ENCODE results near the gene OR1A1. TPM values are rescaled to one million over a fixed set of nuclear protein-coding genes. Genes with fewer than 3 reads are reported as not detected.
A peak's percentile ranks its signal among the peaks of the same experiment; 100 is the strongest.
"Not testable (repeated sequence)": the region's sequence is repeated elsewhere in the genome, so short reads cannot be mapped to it uniquely, and the experiment has no call there.

The OR1A1 gene
- total and polyA plus RNA-seq, 2 donors from 2014 or later: not detected

GRCh38 chr17:3221850-3222249 is 14.4 kb downstream of the OR1A1 start:
- FAIRE-seq: no peak
- no peaks in the 10 kb centered on the region for H3K27me3 ChIP-seq (ENCODE audit: control insufficient read depth, insufficient read depth, low read length)
- H3K27ac ChIP-seq (ENCODE audit: low read depth in 2 of 2, low read length in 2 of 2): no peak overlapping the region
- intact Hi-C loops (cut with DNase I): no loop called here
- no peak for DNase-seq
- no peaks in the 10 kb centered on the region for H3K4me1 ChIP-seq (ENCODE audit: control insufficient read depth in 2 of 3, insufficient read depth in 2 of 3, low read depth in 1 of 3, low read length in 3 of 3)
- TF ChIP-seq, protein P1, sequence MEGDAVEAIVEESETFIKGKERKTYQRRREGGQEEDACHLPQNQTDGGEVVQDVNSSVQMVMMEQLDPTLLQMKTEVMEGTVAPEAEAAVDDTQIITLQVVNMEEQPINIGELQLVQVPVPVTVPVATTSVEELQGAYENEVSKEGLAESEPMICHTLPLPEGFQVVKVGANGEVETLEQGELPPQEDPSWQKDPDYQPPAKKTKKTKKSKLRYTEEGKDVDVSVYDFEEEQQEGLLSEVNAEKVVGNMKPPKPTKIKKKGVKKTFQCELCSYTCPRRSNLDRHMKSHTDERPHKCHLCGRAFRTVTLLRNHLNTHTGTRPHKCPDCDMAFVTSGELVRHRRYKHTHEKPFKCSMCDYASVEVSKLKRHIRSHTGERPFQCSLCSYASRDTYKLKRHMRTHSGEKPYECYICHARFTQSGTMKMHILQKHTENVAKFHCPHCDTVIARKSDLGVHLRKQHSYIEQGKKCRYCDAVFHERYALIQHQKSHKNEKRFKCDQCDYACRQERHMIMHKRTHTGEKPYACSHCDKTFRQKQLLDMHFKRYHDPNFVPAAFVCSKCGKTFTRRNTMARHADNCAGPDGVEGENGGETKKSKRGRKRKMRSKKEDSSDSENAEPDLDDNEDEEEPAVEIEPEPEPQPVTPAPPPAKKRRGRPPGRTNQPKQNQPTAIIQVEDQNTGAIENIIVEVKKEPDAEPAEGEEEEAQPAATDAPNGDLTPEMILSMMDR (IDR thresholded peaks at IDR 0.05; ENCODE audit: borderline replicate concordance, extremely low read depth, insufficient read depth): no peak
- no peak overlapping the region for H3K9ac ChIP-seq (ENCODE audit: low read length in 3 of 3)
- peaks cover 0 to 3% (median 0%) of the 10 kb centered on the region in 3 donors for H3K9me3 ChIP-seq (ENCODE audit: control insufficient read depth in 2 of 3, insufficient read depth in 1 of 3, low read length in 3 of 3)
- H3K4me3 ChIP-seq (ENCODE audit: low read length in 3 of 3): no peak overlapping the region
- H3K36me3 ChIP-seq (ENCODE audit: control insufficient read depth in 2 of 3, insufficient read depth in 3 of 3, low read length in 3 of 3): no peaks in the 10 kb centered on the region

DNA sequence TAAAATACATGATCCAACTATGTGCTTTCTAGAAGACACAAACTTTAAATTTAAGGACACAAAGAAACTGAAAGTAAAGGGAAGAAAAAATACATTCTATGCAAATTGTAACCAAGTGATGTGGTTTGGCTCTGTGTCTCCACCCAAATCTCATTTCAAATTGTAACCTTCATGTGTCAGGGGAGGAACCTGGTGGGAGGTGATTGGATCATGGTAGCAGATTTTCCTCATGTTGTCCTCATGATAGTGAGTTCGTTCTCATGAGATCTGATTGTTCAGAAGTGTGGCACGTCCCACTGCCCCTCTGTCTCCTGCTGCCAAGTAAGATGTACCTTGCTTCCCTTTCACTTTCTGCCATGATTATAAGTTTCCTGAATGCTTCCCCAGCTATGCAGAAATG is 15.0 kb downstream of the OR1A1 start:
- intact Hi-C loops (cut with DNase I): no loop called here
- DNase-seq (no peak), FAIRE-seq (no peak)
- Histone ChIP-seq H3K27ac (ENCODE audit: low read depth in 2 of 2, low read length in 2 of 2) (no peak overlapping the region), H3K27me3 (ENCODE audit: control insufficient read depth, insufficient read depth, low read length) (no peaks in the 10 kb centered on the region), H3K4me1 (ENCODE audit: control insufficient read depth in 2 of 3, insufficient read depth in 2 of 3, low read depth in 1 of 3, low read length in 3 of 3) (no peaks in the 10 kb centered on the region), H3K4me3 (ENCODE audit: low read length in 3 of 3) (no peak overlapping the region), H3K36me3 (ENCODE audit: control insufficient read depth in 2 of 3, insufficient read depth in 3 of 3, low read length in 3 of 3) (no peaks in the 10 kb centered on the region), H3K9me3 (ENCODE audit: control insufficient read depth in 2 of 3, insufficient read depth in 1 of 3, low read length in 3 of 3) (no peaks in the 10 kb centered on the region), H3K9ac (ENCODE audit: low read length in 3 of 3) (no peak overlapping the region)
- TF ChIP-seq, protein P1 (IDR thresholded peaks at IDR 0.05; ENCODE audit: borderline replicate concordance, extremely low read depth, insufficient read depth): no peak

GRCh38 chr17:3224721-3225352 is 17.4 kb downstream of the OR1A1 start:
- H3K4me3 ChIP-seq (ENCODE audit: low read length in 3 of 3); H3K9ac ChIP-seq (ENCODE audit: low read length in 3 of 3); H3K9me3 ChIP-seq (ENCODE audit: control insufficient read depth in 2 of 3, insufficient read depth in 1 of 3, low read length in 3 of 3); intact Hi-C loops (cut with DNase I); H3K4me1 ChIP-seq (ENCODE audit: control insufficient read depth in 2 of 3, insufficient read depth in 2 of 3, low read depth in 1 of 3, low read length in 3 of 3); H3K27me3 ChIP-seq (ENCODE audit: control insufficient read depth, insufficient read depth, low read length); DNase-seq; H3K36me3 ChIP-seq (ENCODE audit: control insufficient read depth in 2 of 3, insufficient read depth in 3 of 3, low read length in 3 of 3); FAIRE-seq; H3K27ac ChIP-seq (ENCODE audit: low read depth in 2 of 2, low read length in 2 of 2): not testable (repeated sequence)

GRCh38 chr17:3232300-3232699 is 24.8 kb downstream of the OR1A1 start:
- FAIRE-seq; H3K4me3 ChIP-seq (ENCODE audit: low read length in 3 of 3); H3K4me1 ChIP-seq (ENCODE audit: control insufficient read depth in 2 of 3, insufficient read depth in 2 of 3, low read depth in 1 of 3, low read length in 3 of 3); intact Hi-C loops (cut with DNase I); H3K9ac ChIP-seq (ENCODE audit: low read length in 3 of 3); H3K36me3 ChIP-seq (ENCODE audit: control insufficient read depth in 2 of 3, insufficient read depth in 3 of 3, low read length in 3 of 3); DNase-seq; H3K27ac ChIP-seq (ENCODE audit: low read depth in 2 of 2, low read length in 2 of 2); H3K27me3 ChIP-seq (ENCODE audit: control insufficient read depth, insufficient read depth, low read length); H3K9me3 ChIP-seq (ENCODE audit: control insufficient read depth in 2 of 3, insufficient read depth in 1 of 3, low read length in 3 of 3): not testable (repeated sequence)

DNA sequence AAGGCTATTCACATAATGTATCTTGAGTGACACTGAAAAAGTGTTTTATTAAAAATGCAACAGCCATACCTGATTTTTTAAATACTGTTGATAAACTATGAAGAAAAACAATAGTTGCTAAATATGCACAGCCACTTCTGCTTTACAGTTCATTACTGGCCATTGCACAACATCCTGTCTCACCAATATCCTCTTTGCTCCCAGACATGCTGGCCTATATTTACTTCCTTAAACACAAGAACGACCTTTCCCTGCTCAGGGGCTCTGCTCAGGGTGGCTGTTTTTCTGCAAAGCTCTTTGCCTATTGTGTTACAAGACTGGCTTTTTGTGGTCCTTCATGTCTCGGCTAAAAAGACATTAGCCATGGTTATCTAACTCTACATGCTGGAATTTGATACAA is 31.2 kb downstream of the OR1A1 start:
- FAIRE-seq; H3K27me3 ChIP-seq (ENCODE audit: control insufficient read depth, insufficient read depth, low read length); H3K9ac ChIP-seq (ENCODE audit: low read length in 3 of 3); H3K4me3 ChIP-seq (ENCODE audit: low read length in 3 of 3); intact Hi-C loops (cut with DNase I); H3K27ac ChIP-seq (ENCODE audit: low read depth in 2 of 2, low read length in 2 of 2); H3K4me1 ChIP-seq (ENCODE audit: control insufficient read depth in 2 of 3, insufficient read depth in 2 of 3, low read depth in 1 of 3, low read length in 3 of 3); H3K36me3 ChIP-seq (ENCODE audit: control insufficient read depth in 2 of 3, insufficient read depth in 3 of 3, low read length in 3 of 3); DNase-seq; H3K9me3 ChIP-seq (ENCODE audit: control insufficient read depth in 2 of 3, insufficient read depth in 1 of 3, low read length in 3 of 3): not testable (repeated sequence)

GRCh38 chr17:3241044-3241443 is 33.6 kb downstream of the OR1A1 start:
- H3K36me3 ChIP-seq (ENCODE audit: control insufficient read depth in 2 of 3, insufficient read depth in 3 of 3, low read length in 3 of 3); FAIRE-seq; H3K4me1 ChIP-seq (ENCODE audit: control insufficient read depth in 2 of 3, insufficient read depth in 2 of 3, low read depth in 1 of 3, low read length in 3 of 3); H3K27me3 ChIP-seq (ENCODE audit: control insufficient read depth, insufficient read depth, low read length); H3K4me3 ChIP-seq (ENCODE audit: low read length in 3 of 3); intact Hi-C loops (cut with DNase I); H3K9ac ChIP-seq (ENCODE audit: low read length in 3 of 3); H3K27ac ChIP-seq (ENCODE audit: low read depth in 2 of 2, low read length in 2 of 2); DNase-seq; H3K9me3 ChIP-seq (ENCODE audit: control insufficient read depth in 2 of 3, insufficient read depth in 1 of 3, low read length in 3 of 3): not testable (repeated sequence)

DNA sequence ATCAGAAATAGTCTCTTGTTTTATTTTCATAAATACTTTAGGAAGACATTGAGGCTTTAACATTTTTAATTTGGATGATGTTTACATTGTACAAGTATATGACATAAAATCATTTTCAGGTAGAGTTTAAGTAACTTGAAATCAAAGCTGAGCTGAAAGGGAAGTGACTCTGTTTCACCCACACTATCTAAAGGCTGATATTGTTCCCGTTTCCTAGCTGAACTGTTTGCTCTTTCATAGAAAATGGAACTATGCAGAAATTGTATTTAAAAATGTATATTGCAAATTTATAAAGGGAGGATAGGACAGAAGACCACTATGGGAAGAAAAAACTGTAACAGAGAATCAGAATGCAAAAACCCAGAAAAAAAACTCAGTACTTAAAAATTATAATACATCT is 37.4 kb downstream of the OR1A1 start:
- H3K9ac ChIP-seq (ENCODE audit: low read length in 3 of 3); H3K9me3 ChIP-seq (ENCODE audit: control insufficient read depth in 2 of 3, insufficient read depth in 1 of 3, low read length in 3 of 3); H3K4me1 ChIP-seq (ENCODE audit: control insufficient read depth in 2 of 3, insufficient read depth in 2 of 3, low read depth in 1 of 3, low read length in 3 of 3); DNase-seq; H3K27me3 ChIP-seq (ENCODE audit: control insufficient read depth, insufficient read depth, low read length); H3K4me3 ChIP-seq (ENCODE audit: low read length in 3 of 3); intact Hi-C loops (cut with DNase I); H3K36me3 ChIP-seq (ENCODE audit: control insufficient read depth in 2 of 3, insufficient read depth in 3 of 3, low read length in 3 of 3); H3K27ac ChIP-seq (ENCODE audit: low read depth in 2 of 2, low read length in 2 of 2): not testable (repeated sequence)
- peak; percentile 39 for FAIRE-seq
